H9 (cell line): Measurements from ENCODE around the gene NDST1. TPM values are rescaled to one million over a fixed set of nuclear protein-coding genes. Genes with fewer than 3 reads are reported as not detected.

Source experiments
- DNase-seq: peaks from one replicate; pipeline ENCODE4 v3.0.0-alpha.2; 2017
- H2AFZ ChIP-seq: one replicate; pipeline ENCODE4 v1.6.1; 2013; ENCODE audit warnings: mild to moderate bottlenecking, low read length, control low read depth, moderate library complexity
- H2AK5ac ChIP-seq: 2 replicates; pipeline ENCODE4 v1.6.1; 2013; ENCODE audit warnings: low read length, control low read depth, mixed read lengths; ENCODE audit not compliant: insufficient read length
- H2BK120ac ChIP-seq: one replicate; pipeline ENCODE4 v1.6.1; 2013; ENCODE audit warnings: low read depth, mild to moderate bottlenecking, low read length, control low read depth, inconsistent platforms; ENCODE audit not compliant: poor library complexity, severe bottlenecking
- H2BK12ac ChIP-seq: 2 replicates; pipeline ENCODE4 v1.6.1; 2013; ENCODE audit warnings: low read length, control low read depth, mixed read lengths, low read depth; ENCODE audit not compliant: insufficient read length
- H2BK15ac ChIP-seq: 2 replicates; pipeline ENCODE4 v1.6.1; 2013; ENCODE audit warnings: low read depth, low read length, control low read depth
- H2BK20ac ChIP-seq: one replicate; pipeline ENCODE4 v1.6.1; 2013; ENCODE audit warnings: low read depth, mild to moderate bottlenecking, low read length, control low read depth, inconsistent platforms; ENCODE audit not compliant: poor library complexity, severe bottlenecking
- H2BK5ac ChIP-seq: 2 replicates; pipeline ENCODE4 v1.6.1; 2013; ENCODE audit warnings: low read length, control low read depth, mixed read lengths; ENCODE audit not compliant: insufficient read length
- H3K14ac ChIP-seq: 2 replicates; pipeline ENCODE4 v1.6.1; 2013; ENCODE audit warnings: low read length, control low read depth; ENCODE audit not compliant: insufficient read depth
- H3K18ac ChIP-seq: 2 replicates; pipeline ENCODE4 v1.6.1; 2013; ENCODE audit warnings: low read depth, mild to moderate bottlenecking, mixed read lengths, low read length, control low read depth; ENCODE audit not compliant: insufficient read length
- H3K23ac ChIP-seq: 2 replicates; pipeline ENCODE4 v1.6.1; 2013; ENCODE audit warnings: low read length, control low read depth, mixed read lengths, low read depth; ENCODE audit not compliant: insufficient read length
- H3K23me2 ChIP-seq: 2 replicates; pipeline ENCODE4 v1.6.1; 2013; ENCODE audit warnings: low read depth, mild to moderate bottlenecking, mixed read lengths, low read length, control low read depth; ENCODE audit not compliant: insufficient read length, poor library complexity, severe bottlenecking
- H3K27ac ChIP-seq: 2 replicates; pipeline ENCODE4 v1.5.1; 2013; ENCODE audit warnings: low read length, control low read depth, mixed read lengths, low read depth; ENCODE audit not compliant: insufficient read length
- H3K27me3 ChIP-seq: 2 replicates; pipeline ENCODE4 v1.6.1; 2013; ENCODE audit warnings: low read length, control low read depth, inconsistent platforms; ENCODE audit not compliant: insufficient read depth
- H3K4ac ChIP-seq: 2 replicates; pipeline ENCODE4 v1.6.1; 2013; ENCODE audit warnings: low read depth, mild to moderate bottlenecking, control low read depth, inconsistent platforms, low read length, moderate library complexity
- H3K4me1 ChIP-seq: 2 replicates; pipeline ENCODE4 v1.6.1; 2013; ENCODE audit warnings: low read length, control low read depth, inconsistent platforms; ENCODE audit not compliant: insufficient read depth
- H3K4me2 ChIP-seq: 2 replicates; pipeline ENCODE4 v1.6.1; 2013; ENCODE audit warnings: low read length, control low read depth, mixed read lengths; ENCODE audit not compliant: insufficient read length, insufficient read depth
- H3K56ac ChIP-seq: 2 replicates; pipeline ENCODE4 v1.6.1; 2013; ENCODE audit warnings: low read depth, mild to moderate bottlenecking, mixed read lengths, low read length, control low read depth; ENCODE audit not compliant: insufficient read length
- H3K79me1 ChIP-seq: 2 replicates; pipeline ENCODE4 v1.6.1; 2013; ENCODE audit warnings: low read depth, mild to moderate bottlenecking, moderate library complexity, low read length, control low read depth, inconsistent platforms; ENCODE audit not compliant: insufficient read depth, poor library complexity, severe bottlenecking
- H3K79me2 ChIP-seq: 2 replicates; pipeline ENCODE4 v1.6.1; 2013; ENCODE audit warnings: low read length, control low read depth, inconsistent platforms; ENCODE audit not compliant: insufficient read depth
- H3K9ac ChIP-seq: 2 replicates; pipeline ENCODE4 v1.6.1; 2013; ENCODE audit warnings: low read length, control low read depth, mixed read lengths; ENCODE audit not compliant: insufficient read length; ENCODE audit errors: extremely low read depth
- H3K9me3 ChIP-seq: one replicate; pipeline ENCODE4 v1.6.1; 2013; ENCODE audit warnings: low read depth, low read length, inconsistent platforms; ENCODE audit not compliant: control insufficient read depth
- H3T11ph ChIP-seq: one replicate; pipeline ENCODE4 v1.6.1; 2013; ENCODE audit warnings: mild to moderate bottlenecking, low read length, control low read depth, inconsistent platforms
- H4K20me1 ChIP-seq: one replicate; pipeline ENCODE4 v1.6.1; 2013; ENCODE audit not compliant: control insufficient read depth, insufficient read length, insufficient read depth
- H4K5ac ChIP-seq: 2 replicates; pipeline ENCODE4 v1.6.1; 2013; ENCODE audit warnings: low read depth, mild to moderate bottlenecking, mixed read lengths, low read length, control low read depth; ENCODE audit not compliant: insufficient read length
- H4K8ac ChIP-seq: replicated peaks from 2 replicates; pipeline ENCODE4 v1.6.1; 2013; ENCODE audit warnings: low read length, control low read depth, mixed read lengths, low read depth; ENCODE audit not compliant: insufficient read length
- H4K91ac ChIP-seq: 2 replicates; pipeline ENCODE4 v1.6.1; 2013; ENCODE audit warnings: low read depth, mild to moderate bottlenecking, moderate library complexity, mixed read lengths, low read length, control low read depth; ENCODE audit not compliant: insufficient read length
- H3K27ac Mint-ChIP-seq, 3 experiments: 2 replicates in 2 of 3; 3 replicates in 1 of 3; pipeline ENCODE4 v1.8.0; 2020 to 2021; ENCODE audit warnings: mixed read lengths in 3 of 3, mild to moderate bottlenecking in 1 of 3, moderate library complexity in 1 of 3
- H3K27me3 Mint-ChIP-seq: 2 replicates; pipeline ENCODE4 v1.8.0; 2021; ENCODE audit warnings: low read depth, mild to moderate bottlenecking, moderate library complexity, mixed read lengths
- H3K36me3 Mint-ChIP-seq, 3 experiments: 2 replicates in 2 of 3; 3 replicates in 1 of 3; pipeline ENCODE4 v1.8.0; 2020 to 2021; ENCODE audit warnings: low read depth in 3 of 3, mixed read lengths in 3 of 3; ENCODE audit not compliant: insufficient read depth in 1 of 3
- H3K4me1 Mint-ChIP-seq, 2 experiments: 2 replicates each; pipeline ENCODE4 v1.8.0; 2020; ENCODE audit warnings: mixed read lengths in 2 of 2
- H3K4me3 Mint-ChIP-seq, 2 experiments: 2 replicates in 1 of 2; 3 replicates in 1 of 2; pipeline ENCODE4 v1.8.0; 2020 to 2021; ENCODE audit warnings: mild to moderate bottlenecking in 2 of 2, mixed read lengths in 2 of 2, moderate library complexity in 1 of 2
- H3K9me3 Mint-ChIP-seq, 2 experiments: 2 replicates in 1 of 2; 3 replicates in 1 of 2; pipeline ENCODE4 v1.8.0; 2020; ENCODE audit warnings: mild to moderate bottlenecking in 2 of 2, mixed read lengths in 2 of 2, moderate library complexity in 1 of 2
- WGBS: extraction: QIAGEN DNeasy Blood & Tissue Kit; methylation state at CpG from one replicate; pipeline ENCODE4 v1.1.7; 2013; ENCODE audit warnings: missing lambda C conversion rate, low lambda C conversion rate, mixed read lengths; ENCODE audit not compliant: insufficient read length; ENCODE audit errors: extremely low coverage; 5-methylcytosine and 5-hydroxymethylcytosine counted together
- total RNA-seq: library from RNA; stranded (reverse); gene quantifications from 2 replicates; pipeline ENCODE4 v1.2.1, GENCODE V29; 2021
- TF ChIP-seq, protein P1 (sequence below): fragments of 200-600 bp; sonication (generic); conservative IDR thresholded peaks from 3 replicates; pipeline ENCODE4 v1.8.0; 2021; ENCODE audit warnings: antibody characterized with exemption, mild to moderate bottlenecking

NDST1 gene
- total RNA-seq, 1 experiment from 2014 or later = 65.5 TPM

GRCh38 chr5:150490296-150490669, 17.6 kb upstream of the NDST1 start:
- H2BK15ac ChIP-seq = no peak overlapping the region
- no peaks in the 10 kb centered on the region for H3K27me3 ChIP-seq
- peaks cover 34% of the 10 kb centered on the region; the same call in 1 of the 2 replicates for H3K79me2 ChIP-seq
- H3K4me1 Mint-ChIP-seq = peaks cover 58 to 60% of the 10 kb centered on the region in 2 experiments
- peak overlapping the region; percentile 4 to 81 (median 35) for H3K27ac Mint-ChIP-seq
- H3K4me2 ChIP-seq = no peak overlapping the region
- H3K9me3 ChIP-seq = no peaks in the 10 kb centered on the region
- H3K56ac ChIP-seq = no peak overlapping the region
- peak overlapping the region in 1 of 2 experiments; percentile 40; a peak in 3 of 5 replicates for H3K4me3 Mint-ChIP-seq
- TF ChIP-seq, protein P1, sequence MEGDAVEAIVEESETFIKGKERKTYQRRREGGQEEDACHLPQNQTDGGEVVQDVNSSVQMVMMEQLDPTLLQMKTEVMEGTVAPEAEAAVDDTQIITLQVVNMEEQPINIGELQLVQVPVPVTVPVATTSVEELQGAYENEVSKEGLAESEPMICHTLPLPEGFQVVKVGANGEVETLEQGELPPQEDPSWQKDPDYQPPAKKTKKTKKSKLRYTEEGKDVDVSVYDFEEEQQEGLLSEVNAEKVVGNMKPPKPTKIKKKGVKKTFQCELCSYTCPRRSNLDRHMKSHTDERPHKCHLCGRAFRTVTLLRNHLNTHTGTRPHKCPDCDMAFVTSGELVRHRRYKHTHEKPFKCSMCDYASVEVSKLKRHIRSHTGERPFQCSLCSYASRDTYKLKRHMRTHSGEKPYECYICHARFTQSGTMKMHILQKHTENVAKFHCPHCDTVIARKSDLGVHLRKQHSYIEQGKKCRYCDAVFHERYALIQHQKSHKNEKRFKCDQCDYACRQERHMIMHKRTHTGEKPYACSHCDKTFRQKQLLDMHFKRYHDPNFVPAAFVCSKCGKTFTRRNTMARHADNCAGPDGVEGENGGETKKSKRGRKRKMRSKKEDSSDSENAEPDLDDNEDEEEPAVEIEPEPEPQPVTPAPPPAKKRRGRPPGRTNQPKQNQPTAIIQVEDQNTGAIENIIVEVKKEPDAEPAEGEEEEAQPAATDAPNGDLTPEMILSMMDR = no peak
- H4K20me1 ChIP-seq = peaks cover 2% of the 10 kb centered on the region
- no peak overlapping the region for H4K8ac ChIP-seq
- H2BK120ac ChIP-seq = no peak overlapping the region
- no peak overlapping the region for H3K18ac ChIP-seq
- WGBS = no CpG with 5 or more reads among the region's 2 CpGs
- H3K79me1 ChIP-seq = peaks cover 10% of the 10 kb centered on the region
- H3K14ac ChIP-seq = no peak overlapping the region
- no peak overlapping the region for H3K4ac ChIP-seq
- DNase-seq = no peak
- H2BK12ac ChIP-seq = no peak overlapping the region
- H3K9ac ChIP-seq = no peak overlapping the region
- H4K91ac ChIP-seq = no peak overlapping the region
- H2AK5ac ChIP-seq = no peak overlapping the region
- no peak overlapping the region for H3K23ac ChIP-seq
- no peak overlapping the region for H3K27ac ChIP-seq
- H3K36me3 Mint-ChIP-seq = peaks cover 2 to 9% (median 4%) of the 10 kb centered on the region in 3 experiments; a peak in 4 of 7 replicates
- H2AFZ ChIP-seq = no peak overlapping the region
- H2BK20ac ChIP-seq = no peak overlapping the region
- no peak overlapping the region for H4K5ac ChIP-seq
- H3K23me2 ChIP-seq = no peaks in the 10 kb centered on the region
- H3K27me3 Mint-ChIP-seq = no peaks in the 10 kb centered on the region
- no peaks in the 10 kb centered on the region for H3K9me3 Mint-ChIP-seq
- H3K4me1 ChIP-seq = peaks cover 19% of the 10 kb centered on the region
- no peak overlapping the region for H2BK5ac ChIP-seq
- no peak overlapping the region for H3T11ph ChIP-seq
